ENCODE measurements around the gene SORBS2. TPM values are rescaled to one million over a fixed set of nuclear protein-coding genes. Genes with fewer than 3 reads are reported as not detected.

The SORBS2 gene
- total and polyA plus RNA-seq, 2 of the 8 experiments (the other 6 are each of a cell fraction or from before 2014, with no cell fraction given), result 73.0 to 87.1 TPM

DNA sequence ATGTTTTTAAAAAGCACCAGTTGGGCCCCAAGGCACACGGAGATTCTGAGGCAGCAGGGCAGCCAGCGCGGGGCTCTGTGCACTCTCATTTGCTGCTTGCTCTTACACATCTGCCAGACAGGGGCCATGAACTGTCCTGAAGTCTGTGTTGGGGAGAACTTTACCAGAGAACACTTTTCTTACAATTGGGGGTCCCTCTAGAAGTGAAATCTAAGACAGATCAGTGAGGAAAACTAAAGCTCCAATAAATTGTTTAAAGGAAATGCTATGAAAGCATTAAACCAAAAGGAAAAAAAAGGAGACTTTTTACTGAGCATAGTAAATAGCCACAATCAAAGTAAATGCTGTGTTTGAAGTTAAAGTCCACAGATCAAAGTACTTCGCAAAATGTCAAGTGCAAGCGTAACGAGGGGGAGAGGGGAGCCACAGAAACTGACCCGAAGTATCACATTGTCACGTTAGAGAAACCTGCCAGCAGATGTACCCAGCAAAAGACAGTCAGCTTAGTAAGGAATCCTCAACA is 37.8 kb downstream of the SORBS2 start (continued):
- TF ChIP-seq, protein P1, sequence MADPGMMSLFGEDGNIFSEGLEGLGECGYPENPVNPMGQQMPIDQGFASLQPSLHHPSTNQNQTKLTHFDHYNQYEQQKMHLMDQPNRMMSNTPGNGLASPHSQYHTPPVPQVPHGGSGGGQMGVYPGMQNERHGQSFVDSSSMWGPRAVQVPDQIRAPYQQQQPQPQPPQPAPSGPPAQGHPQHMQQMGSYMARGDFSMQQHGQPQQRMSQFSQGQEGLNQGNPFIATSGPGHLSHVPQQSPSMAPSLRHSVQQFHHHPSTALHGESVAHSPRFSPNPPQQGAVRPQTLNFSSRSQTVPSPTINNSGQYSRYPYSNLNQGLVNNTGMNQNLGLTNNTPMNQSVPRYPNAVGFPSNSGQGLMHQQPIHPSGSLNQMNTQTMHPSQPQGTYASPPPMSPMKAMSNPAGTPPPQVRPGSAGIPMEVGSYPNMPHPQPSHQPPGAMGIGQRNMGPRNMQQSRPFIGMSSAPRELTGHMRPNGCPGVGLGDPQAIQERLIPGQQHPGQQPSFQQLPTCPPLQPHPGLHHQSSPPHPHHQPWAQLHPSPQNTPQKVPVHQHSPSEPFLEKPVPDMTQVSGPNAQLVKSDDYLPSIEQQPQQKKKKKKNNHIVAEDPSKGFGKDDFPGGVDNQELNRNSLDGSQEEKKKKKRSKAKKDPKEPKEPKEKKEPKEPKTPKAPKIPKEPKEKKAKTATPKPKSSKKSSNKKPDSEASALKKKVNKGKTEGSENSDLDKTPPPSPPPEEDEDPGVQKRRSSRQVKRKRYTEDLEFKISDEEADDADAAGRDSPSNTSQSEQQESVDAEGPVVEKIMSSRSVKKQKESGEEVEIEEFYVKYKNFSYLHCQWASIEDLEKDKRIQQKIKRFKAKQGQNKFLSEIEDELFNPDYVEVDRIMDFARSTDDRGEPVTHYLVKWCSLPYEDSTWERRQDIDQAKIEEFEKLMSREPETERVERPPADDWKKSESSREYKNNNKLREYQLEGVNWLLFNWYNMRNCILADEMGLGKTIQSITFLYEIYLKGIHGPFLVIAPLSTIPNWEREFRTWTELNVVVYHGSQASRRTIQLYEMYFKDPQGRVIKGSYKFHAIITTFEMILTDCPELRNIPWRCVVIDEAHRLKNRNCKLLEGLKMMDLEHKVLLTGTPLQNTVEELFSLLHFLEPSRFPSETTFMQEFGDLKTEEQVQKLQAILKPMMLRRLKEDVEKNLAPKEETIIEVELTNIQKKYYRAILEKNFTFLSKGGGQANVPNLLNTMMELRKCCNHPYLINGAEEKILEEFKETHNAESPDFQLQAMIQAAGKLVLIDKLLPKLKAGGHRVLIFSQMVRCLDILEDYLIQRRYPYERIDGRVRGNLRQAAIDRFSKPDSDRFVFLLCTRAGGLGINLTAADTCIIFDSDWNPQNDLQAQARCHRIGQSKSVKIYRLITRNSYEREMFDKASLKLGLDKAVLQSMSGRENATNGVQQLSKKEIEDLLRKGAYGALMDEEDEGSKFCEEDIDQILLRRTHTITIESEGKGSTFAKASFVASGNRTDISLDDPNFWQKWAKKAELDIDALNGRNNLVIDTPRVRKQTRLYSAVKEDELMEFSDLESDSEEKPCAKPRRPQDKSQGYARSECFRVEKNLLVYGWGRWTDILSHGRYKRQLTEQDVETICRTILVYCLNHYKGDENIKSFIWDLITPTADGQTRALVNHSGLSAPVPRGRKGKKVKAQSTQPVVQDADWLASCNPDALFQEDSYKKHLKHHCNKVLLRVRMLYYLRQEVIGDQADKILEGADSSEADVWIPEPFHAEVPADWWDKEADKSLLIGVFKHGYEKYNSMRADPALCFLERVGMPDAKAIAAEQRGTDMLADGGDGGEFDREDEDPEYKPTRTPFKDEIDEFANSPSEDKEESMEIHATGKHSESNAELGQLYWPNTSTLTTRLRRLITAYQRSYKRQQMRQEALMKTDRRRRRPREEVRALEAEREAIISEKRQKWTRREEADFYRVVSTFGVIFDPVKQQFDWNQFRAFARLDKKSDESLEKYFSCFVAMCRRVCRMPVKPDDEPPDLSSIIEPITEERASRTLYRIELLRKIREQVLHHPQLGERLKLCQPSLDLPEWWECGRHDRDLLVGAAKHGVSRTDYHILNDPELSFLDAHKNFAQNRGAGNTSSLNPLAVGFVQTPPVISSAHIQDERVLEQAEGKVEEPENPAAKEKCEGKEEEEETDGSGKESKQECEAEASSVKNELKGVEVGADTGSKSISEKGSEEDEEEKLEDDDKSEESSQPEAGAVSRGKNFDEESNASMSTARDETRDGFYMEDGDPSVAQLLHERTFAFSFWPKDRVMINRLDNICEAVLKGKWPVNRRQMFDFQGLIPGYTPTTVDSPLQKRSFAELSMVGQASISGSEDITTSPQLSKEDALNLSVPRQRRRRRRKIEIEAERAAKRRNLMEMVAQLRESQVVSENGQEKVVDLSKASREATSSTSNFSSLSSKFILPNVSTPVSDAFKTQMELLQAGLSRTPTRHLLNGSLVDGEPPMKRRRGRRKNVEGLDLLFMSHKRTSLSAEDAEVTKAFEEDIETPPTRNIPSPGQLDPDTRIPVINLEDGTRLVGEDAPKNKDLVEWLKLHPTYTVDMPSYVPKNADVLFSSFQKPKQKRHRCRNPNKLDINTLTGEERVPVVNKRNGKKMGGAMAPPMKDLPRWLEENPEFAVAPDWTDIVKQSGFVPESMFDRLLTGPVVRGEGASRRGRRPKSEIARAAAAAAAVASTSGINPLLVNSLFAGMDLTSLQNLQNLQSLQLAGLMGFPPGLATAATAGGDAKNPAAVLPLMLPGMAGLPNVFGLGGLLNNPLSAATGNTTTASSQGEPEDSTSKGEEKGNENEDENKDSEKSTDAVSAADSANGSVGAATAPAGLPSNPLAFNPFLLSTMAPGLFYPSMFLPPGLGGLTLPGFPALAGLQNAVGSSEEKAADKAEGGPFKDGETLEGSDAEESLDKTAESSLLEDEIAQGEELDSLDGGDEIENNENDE (IDR thresholded peaks at IDR 0.05; ENCODE audit: insufficient replicate concordance, low read length), result no peak
- TF ChIP-seq POLR2A (IDR thresholded peaks at IDR 0.05; ENCODE audit: control extremely low read depth in 1 of 2, low read depth in 2 of 2, low read length in 2 of 2), result no peak
- TF ChIP-seq SUZ12 (IDR thresholded peaks at IDR 0.05; ENCODE audit: low read length), result no peak
- TF ChIP-seq GTF2F1 (IDR thresholded peaks at IDR 0.05; ENCODE audit: borderline replicate concordance, low read depth, low read length), result no peak
- no peak for TF ChIP-seq TAF1 (IDR thresholded peaks at IDR 0.05; ENCODE audit: low read depth, low read length)
- TF ChIP-seq NRF1 (IDR thresholded peaks at IDR 0.05; ENCODE audit: low read depth, low read length), result no peak
